CD4-positive, alpha-beta T cell (primary cell): Measurements from ENCODE around the gene USP15. TPM values are rescaled to one million over a fixed set of nuclear protein-coding genes. Genes with fewer than 3 reads are reported as not detected.
A peak's percentile ranks its signal among the peaks of the same experiment; 100 is the strongest.

Experiments
- ATAC-seq: fragments of 200-7000 bp; cut with Tn5 transposase; one replicate; pipeline ENCODE4 v1.10.0; 2022; ENCODE audit warnings: mild to moderate bottlenecking; ENCODE audit not compliant: poor library complexity
- CTCF ChIA-PET: fragments of 350-600 bp; sonication (Branson Sonifier 250); formaldehyde crosslinking; loops from one replicate; lab custom pipeline; 2021; ENCODE audit warnings: antibody characterized with exemption, inconsistent platforms; lab: Charles Lee
- POLR2A ChIA-PET: fragments of 350-600 bp; sonication (Branson Sonifier 250); formaldehyde crosslinking; loops from one replicate; lab custom pipeline; 2021; ENCODE audit warnings: antibody characterized with exemption, inconsistent platforms; lab: Charles Lee
- DNase-seq, 14 experiments: peaks; one replicate each; pipeline ENCODE4 v3.0.0-alpha.2; 2013 to 2020; ENCODE audit warnings: mixed read lengths in 2 of 14
- H3K27ac ChIP-seq, 2 donors: one replicate each; pipeline versions ENCODE4 v1.5.1 to v1.7.0; 2013; ENCODE audit warnings: low read length in 2 of 2, low read depth in 1 of 2, mild to moderate bottlenecking in 1 of 2
- H3K27me3 ChIP-seq, 2 experiments: 1 replicate in 1 of 2; 2 replicates in 1 of 2; pipeline versions ENCODE4 v1.6.1 to v1.7.0; 2013; ENCODE audit warnings: low read length in 2 of 2, control low read depth in 1 of 2, mild to moderate bottlenecking in 1 of 2, moderate library complexity in 1 of 2; ENCODE audit not compliant: insufficient read depth in 2 of 2, control insufficient read depth in 1 of 2
- H3K36me3 ChIP-seq: one replicate; pipeline ENCODE4 v1.6.1; 2013; ENCODE audit warnings: low read length, control low read depth; ENCODE audit not compliant: insufficient read depth
- H3K4me1 ChIP-seq: one replicate; pipeline ENCODE4 v1.6.1; 2013; ENCODE audit warnings: low read length, control low read depth; ENCODE audit not compliant: insufficient read depth
- H3K4me3 ChIP-seq: one replicate; pipeline ENCODE4 v1.5.1; 2013; ENCODE audit warnings: mild to moderate bottlenecking, low read length, moderate library complexity
- H3K9me3 ChIP-seq, 2 experiments: 1 replicate in 1 of 2; 2 replicates in 1 of 2; pipeline versions ENCODE4 v1.6.1 to v1.7.0; 2013; ENCODE audit warnings: low read length in 2 of 2, mild to moderate bottlenecking in 2 of 2, control low read depth in 1 of 2, moderate library complexity in 1 of 2; ENCODE audit not compliant: control insufficient read depth in 1 of 2, insufficient read depth in 1 of 2
- H3K27ac Mint-ChIP-seq: one replicate; pipeline ENCODE4 v1.8.0; 2020; ENCODE audit warnings: mixed read lengths
- H3K27me3 Mint-ChIP-seq: one replicate; pipeline ENCODE4 v1.8.0; 2021; ENCODE audit warnings: mixed read lengths
- H3K36me3 Mint-ChIP-seq: one replicate; pipeline ENCODE4 v1.8.0; 2021; ENCODE audit warnings: low read depth, mixed read lengths
- H3K4me1 Mint-ChIP-seq: one replicate; pipeline ENCODE4 v1.8.0; 2021; ENCODE audit warnings: low read depth, mixed read lengths
- H3K4me3 Mint-ChIP-seq: one replicate; pipeline ENCODE4 v1.8.0; 2020; ENCODE audit warnings: mild to moderate bottlenecking, mixed read lengths
- H3K9me3 Mint-ChIP-seq: one replicate; pipeline ENCODE4 v1.8.0; 2020; ENCODE audit warnings: mixed read lengths
- intact Hi-C, 2 experiments: fragments of 100-400 bp; cut with DNase I in 1 of 2; cut with micrococcal nuclease in 1 of 2; formaldehyde crosslinking; loops; one replicate each; pipeline versions ENCODE4 v1.15.1 to v1.9.0; 2023 to 2025; cut with DNase I, micrococcal nuclease
- total RNA-seq, 174 experiments: library from RNA in 2 of 174; stranded (reverse) in 2 of 174; gene quantifications; one replicate each; pipeline ENCODE4 v1.2.3 and lab custom pipeline; 2021 to 2026
- TF ChIP-seq, protein P1 (sequence below): fragments of 200-600 bp; IDR thresholded peaks from one replicate; pipeline ENCODE4 v1.8.0; 2022; ENCODE audit warnings: antibody characterized with exemption, mild to moderate bottlenecking

USP15 gene
- total RNA-seq, 2 experiments from 2014 or later, result 212 to 218 TPM

DNA sequence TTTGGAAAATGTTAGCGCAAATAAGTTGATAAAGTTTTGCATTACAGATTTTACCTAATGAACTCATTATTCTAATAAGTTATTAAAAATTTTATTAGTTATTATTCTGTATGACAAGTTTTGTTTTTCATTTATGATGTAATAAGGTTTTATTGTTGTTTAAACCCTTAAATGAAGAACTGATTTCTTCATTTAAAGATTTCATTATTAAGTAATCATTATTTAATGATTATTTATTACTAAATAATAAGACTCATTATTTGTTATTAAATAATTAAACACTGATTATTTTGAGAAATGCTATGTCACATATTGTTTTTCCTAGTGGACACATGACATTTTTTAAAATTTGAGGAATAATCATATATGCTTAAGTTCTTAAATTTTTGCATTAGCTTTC, 34.2 kb downstream of the USP15 start:
- no peak overlapping the region for H3K27ac Mint-ChIP-seq
- peaks cover 78% of the 10 kb centered on the region for H3K4me1 Mint-ChIP-seq
- no peak overlapping the region for H3K4me3 ChIP-seq
- H3K27me3 Mint-ChIP-seq, result no peaks in the 10 kb centered on the region
- H3K9me3 Mint-ChIP-seq, result peaks cover 8% of the 10 kb centered on the region
- ChIA-PET POLR2A (no interaction called here), CTCF (no interaction called here)
- ATAC-seq (no peak), DNase-seq (no peak)
- H3K27ac ChIP-seq, result no peak overlapping the region
- H3K4me1 ChIP-seq, result peaks cover 18% of the 10 kb centered on the region
- TF ChIP-seq, protein P1, sequence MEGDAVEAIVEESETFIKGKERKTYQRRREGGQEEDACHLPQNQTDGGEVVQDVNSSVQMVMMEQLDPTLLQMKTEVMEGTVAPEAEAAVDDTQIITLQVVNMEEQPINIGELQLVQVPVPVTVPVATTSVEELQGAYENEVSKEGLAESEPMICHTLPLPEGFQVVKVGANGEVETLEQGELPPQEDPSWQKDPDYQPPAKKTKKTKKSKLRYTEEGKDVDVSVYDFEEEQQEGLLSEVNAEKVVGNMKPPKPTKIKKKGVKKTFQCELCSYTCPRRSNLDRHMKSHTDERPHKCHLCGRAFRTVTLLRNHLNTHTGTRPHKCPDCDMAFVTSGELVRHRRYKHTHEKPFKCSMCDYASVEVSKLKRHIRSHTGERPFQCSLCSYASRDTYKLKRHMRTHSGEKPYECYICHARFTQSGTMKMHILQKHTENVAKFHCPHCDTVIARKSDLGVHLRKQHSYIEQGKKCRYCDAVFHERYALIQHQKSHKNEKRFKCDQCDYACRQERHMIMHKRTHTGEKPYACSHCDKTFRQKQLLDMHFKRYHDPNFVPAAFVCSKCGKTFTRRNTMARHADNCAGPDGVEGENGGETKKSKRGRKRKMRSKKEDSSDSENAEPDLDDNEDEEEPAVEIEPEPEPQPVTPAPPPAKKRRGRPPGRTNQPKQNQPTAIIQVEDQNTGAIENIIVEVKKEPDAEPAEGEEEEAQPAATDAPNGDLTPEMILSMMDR, result no peak
- H3K4me3 Mint-ChIP-seq, result no peak overlapping the region
- no peaks in the 10 kb centered on the region for H3K27me3 ChIP-seq
- H3K36me3 Mint-ChIP-seq, result peaks cover 95% of the 10 kb centered on the region
- H3K36me3 ChIP-seq, result peaks cover 55% of the 10 kb centered on the region
- intact Hi-C loops, result no loop called here
- H3K9me3 ChIP-seq, result peaks cover 0 to 13% of the 10 kb centered on the region in 2 experiments

DNA sequence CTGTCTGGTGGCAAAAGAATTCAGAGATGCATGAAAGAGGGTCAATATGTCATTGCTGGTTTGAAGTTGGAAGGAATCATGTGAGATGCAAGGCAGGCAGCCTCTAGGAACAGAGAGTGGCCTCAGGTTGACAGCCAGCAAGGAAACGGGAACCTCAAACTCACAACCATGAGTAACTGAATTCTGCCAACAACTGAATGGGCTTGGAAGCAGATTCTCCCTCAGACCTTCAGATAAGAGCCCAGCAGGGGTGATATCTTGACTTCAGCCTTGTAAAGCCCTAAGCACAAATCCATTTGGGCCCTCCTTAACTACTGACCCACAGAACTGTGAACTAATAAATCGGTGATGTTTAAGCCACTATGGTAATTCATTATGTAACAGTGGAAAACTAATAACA, 35.8 kb downstream of the USP15 start:
- intact Hi-C loops, result no loop called here
- H3K36me3 Mint-ChIP-seq, result peaks cover 94% of the 10 kb centered on the region
- H3K4me1 Mint-ChIP-seq, result peaks cover 80% of the 10 kb centered on the region
- no peak for DNase-seq
- no peaks in the 10 kb centered on the region for H3K9me3 Mint-ChIP-seq
- Histone ChIP-seq H3K4me3 (no peak overlapping the region), H3K4me1 (peaks cover 18% of the 10 kb centered on the region), H3K9me3 (peaks cover 0 to under 1% of the 10 kb centered on the region in 2 experiments), H3K36me3 (peaks cover 55% of the 10 kb centered on the region), H3K27ac (no peak overlapping the region), H3K27me3 (no peaks in the 10 kb centered on the region)
- no peak overlapping the region for H3K4me3 Mint-ChIP-seq
- H3K27ac Mint-ChIP-seq, result peak overlapping the region; percentile 9
- POLR2A ChIA-PET, result no interaction called here
- no peak for ATAC-seq
- H3K27me3 Mint-ChIP-seq, result no peaks in the 10 kb centered on the region
- TF ChIP-seq, protein P1, result no peak
- CTCF ChIA-PET, result no interaction called here

DNA sequence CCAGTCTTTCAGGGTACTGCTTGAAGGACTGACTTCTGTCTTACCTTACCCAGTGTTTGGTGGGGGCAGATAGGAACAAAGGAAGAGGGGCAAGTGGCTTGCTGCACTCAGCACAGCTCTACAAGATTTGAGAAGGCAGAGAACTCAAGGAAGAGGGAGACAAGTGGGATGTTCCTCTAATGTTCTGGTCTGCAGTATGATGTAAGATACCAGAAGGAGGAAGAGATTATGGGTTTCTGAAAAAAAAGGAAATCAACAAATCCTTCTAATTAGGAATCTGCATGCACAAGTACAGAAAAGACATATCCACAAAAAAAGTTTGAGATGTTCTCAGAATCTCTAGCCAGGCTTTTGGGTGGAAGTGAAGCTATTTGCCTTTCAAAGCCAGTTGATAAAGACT, 37.1 kb downstream of the USP15 start:
- peak overlapping the region; percentile 0 for H3K27ac Mint-ChIP-seq

More for the DNA sequence above, 37.1 kb downstream of the USP15 start:
- Mint-ChIP-seq H3K27me3 (no peaks in the 10 kb centered on the region), H3K36me3 (peaks cover 94% of the 10 kb centered on the region), H3K4me1 (peaks cover 78% of the 10 kb centered on the region), H3K9me3 (no peaks in the 10 kb centered on the region), H3K4me3 (no peak overlapping the region)
- Histone ChIP-seq H3K36me3 (peaks cover 58% of the 10 kb centered on the region), H3K4me3 (no peak overlapping the region), H3K27ac (no peak overlapping the region), H3K9me3 (no peaks in the 10 kb centered on the region), H3K27me3 (no peaks in the 10 kb centered on the region), H3K4me1 (peaks cover 10% of the 10 kb centered on the region)
- intact Hi-C loops, result no loop called here
- ATAC-seq (no peak), DNase-seq (no peak)
- TF ChIP-seq, protein P1, result no peak
- CTCF ChIA-PET, result interaction anchor here (1.0 kb wide), 1 partner anchor 38 kb away, joined by 3 read pairs; no protein-coding TSS in a partner anchor
- POLR2A ChIA-PET, result no interaction called here
